DMS53 (cell line): Measurements from ENCODE around the gene FAR2.

Experiments used
- DNase-seq: peaks from one replicate; lab custom pipeline; 2025; lab: John Stamatoyannopoulos, UW

FAR2 gene

DNA sequence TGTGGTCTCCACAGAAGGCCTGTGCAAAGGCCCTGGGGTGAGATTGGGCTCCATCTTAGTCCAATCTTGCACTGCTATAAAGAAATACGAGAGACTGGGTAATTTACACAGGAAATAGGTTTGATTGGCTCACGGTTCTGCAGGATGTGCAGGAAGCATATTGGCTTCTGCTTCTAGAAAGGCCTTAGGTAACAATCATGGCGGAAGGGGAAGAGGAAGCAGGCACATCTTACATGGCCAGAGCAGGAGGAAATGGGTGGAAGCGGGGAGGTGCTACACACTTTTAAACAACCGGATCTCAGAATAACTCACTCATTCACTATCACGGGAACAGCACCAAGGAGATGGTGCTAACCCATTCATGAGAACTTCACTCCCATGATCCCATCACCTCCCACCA, 55.4 kb downstream of the FAR2 start:
- no peak for DNase-seq

DNA sequence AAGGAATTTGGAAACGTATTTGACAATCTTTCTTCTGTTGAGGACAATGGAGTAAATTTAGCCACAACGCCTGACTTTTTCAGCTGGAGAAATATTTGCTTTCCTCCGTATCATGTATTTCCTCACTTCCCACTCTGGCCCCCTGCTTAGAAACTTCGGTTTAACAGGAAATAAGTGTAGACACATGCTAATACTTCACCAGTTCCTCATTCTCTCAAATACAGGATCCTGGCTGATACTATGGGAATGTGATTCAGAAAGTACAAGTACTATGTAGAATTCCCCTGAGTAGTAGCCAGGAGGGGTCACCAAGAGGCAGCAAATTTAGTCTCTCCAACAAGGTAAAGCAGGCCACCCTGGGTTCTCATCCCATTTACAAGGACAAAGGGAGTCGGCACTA, 58.0 kb downstream of the FAR2 start:
- no peak for DNase-seq

DNA sequence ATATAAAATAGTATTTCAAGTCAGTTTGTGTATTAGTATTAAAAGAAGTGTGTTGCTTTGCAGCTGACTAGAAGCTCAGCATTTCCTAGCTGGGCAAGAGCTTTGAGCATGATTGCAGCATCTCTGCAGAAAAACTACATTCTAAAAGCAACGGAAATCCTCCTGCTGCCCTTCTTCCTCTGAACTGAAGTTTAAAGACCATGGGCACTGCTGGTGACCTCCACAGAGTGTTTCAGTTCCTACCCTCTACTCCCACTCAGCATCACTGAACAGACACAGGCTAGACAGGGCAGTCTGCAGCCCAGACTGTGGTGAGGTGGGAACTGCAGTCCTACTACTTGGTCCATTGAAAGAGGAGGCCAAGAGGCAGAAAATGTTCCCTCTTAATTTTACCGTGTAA, 59.0 kb downstream of the FAR2 start:
- no peak for DNase-seq

DNA sequence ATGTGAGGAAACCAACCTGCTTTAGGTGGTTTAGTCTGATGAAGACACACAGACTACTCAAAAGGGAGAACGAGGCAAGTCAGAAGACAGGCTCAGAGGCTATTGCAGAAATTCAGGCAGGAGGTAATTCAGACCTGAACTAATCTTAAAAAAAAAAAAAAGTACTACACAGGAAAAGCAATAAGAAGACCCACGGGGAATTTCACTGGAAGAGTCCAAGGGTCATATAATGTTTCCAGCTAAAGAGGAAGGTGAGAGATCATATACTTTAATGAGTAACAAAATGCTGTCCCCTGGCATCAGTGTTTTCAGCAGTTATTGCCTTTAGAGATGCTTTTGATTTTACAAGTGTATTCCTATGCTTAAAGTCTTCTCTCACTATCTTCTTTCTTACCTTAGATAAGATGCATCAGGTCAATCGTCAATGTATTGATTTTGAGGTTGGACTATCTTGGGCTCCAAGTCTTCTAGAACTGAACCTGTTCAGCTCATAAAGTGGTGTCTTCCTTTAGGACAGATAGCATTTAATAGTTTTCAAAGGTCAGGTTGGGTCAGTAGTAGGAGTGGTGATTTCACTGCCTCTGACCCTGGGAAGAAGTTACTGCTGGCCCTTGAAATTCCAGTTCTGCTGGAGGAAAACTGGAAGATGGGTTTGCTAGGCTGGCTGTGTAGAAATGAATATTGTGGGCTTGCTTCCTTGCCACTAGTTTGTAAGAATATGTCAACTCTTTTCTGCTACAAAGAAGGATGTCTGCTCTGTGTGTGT, 60.0 kb downstream of the FAR2 start:
- peak; percentile 15 for DNase-seq

DNA sequence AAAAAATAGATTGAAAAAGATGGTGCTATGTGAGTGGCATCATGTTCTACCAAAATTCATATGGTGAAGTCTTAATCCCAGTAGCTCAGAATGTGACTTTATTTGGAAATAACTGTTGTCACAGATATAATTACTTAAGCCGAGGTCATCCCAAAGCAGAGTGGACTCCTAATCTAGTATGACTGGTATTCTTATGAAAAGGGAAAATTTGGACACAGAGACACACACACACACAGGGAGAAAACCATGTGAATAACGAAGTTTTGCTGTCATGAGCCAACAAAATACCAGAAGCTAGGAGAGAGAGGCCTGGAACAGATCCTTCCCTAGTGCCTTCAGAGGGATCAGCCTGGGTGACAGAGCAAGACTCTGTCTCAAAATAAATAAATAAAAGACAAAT, 62.6 kb downstream of the FAR2 start:
- no peak for DNase-seq

DNA sequence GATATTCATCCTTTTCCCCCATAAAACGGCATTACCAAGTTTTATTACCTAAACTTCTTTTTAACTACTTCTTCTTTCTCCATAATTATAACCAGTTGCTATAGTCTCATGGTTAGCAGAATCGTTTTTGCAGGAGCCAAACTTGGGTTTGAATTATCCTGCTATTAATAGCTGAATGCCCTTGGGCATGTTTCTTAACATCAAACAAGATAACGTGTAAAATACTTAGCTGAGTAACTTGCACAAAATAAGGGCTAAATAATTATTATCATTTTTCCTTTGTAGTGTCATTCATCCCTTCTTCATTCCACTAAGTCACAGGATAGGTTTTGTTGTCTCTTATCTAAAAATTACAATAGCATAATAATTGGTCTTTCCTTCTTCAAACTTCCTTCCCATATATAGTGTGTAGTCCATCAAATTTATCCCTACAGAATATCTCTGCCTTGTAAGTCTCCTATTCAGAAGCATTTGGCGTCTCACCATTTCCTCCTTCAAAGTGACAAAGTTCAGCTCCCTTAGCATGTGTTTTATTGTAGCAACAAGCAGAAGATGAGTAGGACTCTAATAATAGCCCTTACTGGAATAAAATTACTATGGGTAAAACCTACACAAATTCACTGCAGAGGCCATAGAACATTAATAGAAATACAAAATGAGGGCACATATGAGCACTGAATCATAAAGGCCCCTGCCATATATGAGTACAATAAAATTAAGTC, 63.8 kb downstream of the FAR2 start:
- no peak for DNase-seq

DNA sequence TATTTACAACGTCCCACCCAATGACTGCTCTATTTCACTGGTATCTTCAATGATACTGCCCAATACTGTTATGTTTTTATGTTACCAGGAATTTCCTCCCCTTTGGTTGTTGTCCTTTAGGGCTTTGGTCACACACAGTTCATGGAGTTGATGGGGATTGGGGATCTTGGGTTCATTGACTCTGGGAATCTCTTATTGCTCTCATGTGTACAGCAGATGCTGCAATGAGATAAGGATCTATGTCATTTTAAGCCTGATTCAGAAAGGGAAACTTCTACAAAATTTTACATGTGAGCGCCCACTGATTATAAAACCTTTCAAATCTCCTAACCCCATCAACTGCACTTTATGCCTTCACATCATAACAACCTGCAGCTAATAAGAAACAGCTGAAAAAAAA, 67.2 kb downstream of the FAR2 start:
- no peak for DNase-seq

DNA sequence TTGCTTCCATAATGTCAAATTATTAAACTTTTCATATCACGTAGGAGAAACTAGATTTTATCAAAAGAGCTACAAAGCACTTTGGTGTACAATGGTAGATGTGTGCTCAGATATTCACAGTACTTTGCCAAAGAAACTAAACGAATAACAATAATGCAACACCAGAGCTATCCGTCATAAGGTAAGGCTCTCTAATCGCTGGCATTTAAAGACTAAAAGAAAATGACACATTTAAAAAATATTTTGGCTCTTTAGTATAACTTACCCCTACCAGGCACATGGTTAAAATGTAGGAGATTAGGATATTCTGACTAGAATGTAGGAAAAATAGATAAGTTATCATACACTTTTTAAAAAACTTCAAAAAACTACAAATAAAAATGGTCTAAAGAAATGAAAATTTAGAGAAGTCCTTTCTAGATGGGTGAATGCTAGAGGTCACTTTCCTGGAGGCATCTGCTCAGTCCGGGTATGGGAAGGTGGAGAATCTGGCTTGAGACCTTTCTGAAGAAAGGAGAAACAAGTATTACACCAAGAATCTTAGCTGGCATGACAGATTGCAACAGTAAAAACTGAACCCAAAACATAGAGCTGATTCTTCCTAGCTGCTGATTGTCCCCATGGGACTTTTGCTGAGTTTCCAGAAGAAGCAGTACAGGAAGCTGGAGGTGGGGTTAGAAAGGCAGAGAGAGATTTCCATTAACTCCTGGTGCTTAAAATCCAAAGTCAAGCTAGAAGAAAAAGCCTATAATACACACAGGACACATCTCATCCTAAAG, 67.9 kb downstream of the FAR2 start:
- DNase-seq = no peak

DNA sequence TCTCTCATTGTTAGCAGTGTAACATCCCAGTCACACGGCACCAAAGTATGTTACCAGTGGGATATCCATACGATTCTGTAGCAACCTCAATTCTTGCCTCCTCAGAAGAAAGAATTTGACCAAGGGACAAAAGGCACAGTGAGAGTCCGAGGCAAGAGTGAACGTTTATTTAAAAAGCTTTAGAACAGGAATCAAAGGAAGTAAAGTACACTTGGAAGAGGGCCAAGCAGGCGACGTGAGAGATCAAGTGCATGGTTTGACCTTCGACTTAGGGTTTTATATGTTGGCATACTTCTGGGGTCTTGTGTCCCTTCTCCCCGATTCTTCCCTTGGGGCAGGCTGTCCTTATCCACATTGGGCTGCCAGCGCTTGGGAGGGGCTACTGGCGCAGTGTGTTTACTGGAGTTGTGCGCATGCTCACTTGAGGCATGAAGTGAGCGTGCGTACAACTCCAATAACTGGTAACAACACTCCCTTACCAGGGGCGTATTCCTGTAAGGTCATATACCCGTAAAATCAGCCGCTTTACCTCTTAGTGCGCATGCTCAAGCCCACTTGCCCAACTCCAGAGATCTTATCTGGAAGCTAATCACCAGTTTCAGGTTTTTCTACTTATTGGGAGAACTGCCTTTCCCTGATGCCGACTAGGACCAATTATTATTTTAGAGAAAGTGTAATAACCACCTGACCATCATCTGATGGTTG, 71.7 kb downstream of the FAR2 start:
- DNase-seq = peak; percentile 92

DNA sequence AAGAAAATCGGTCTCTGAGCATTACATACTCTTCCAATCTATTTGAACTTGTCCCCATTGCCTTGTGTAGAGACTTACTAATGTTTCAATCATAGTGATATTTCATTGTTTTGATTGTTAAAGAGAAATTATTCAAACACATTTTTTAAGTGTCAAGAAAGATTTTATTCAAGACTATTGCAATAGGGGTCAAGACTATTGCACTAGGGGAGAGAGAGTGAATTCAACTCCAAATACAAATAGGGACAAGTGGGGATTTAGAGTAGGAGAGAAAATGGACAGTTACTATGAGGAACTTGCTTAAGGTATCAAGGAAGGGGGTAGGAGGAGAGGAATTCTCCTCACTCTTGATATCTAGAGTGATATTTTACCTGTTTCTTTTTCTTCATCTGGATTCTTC, 73.1 kb downstream of the FAR2 start:
- DNase-seq = no peak

DNA sequence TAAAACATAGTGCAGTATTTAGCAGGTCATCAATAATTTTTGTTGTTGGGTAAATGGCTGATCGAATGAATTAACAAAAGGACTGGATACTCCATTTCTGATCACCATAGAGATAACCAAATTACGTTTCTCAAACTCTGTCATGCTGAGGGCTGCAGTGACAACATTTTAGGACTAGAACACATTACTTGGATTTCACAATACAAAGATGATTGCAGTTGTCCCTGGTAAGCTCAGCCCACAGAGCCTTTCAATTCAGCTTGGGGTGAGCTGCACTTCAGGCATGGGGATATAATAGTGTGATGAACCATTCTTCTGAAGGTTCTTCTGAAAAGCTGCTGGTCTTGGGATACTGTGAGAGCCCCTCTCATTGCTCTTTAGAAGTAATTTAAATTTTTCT, 74.3 kb downstream of the FAR2 start:
- no peak for DNase-seq

DNA sequence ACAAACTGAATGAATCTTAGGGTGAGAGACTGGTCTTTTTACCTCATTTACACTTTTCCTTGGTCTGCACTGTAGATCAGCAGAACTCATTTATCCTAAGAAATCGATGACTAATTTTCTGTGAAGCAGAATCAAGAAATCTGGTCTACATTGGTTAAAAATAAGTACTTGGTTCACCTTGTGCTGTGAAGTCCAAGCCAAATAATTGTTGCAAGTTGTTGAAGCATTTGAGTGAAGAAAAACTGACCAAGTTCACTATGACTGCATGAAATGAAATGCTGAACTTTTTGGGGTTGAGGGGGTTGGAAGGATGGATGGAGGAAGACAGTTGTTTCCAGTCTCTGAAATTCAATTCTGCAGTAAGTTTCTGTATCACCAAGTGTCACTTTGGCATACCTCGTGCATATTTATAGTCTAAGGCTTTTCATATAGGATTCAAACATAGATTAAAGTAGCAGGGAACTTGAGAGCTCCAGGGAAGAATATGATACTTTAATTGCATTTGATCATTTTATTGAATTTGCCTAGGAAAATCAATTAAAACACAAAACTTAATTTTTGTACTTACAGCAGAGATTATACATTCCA, 75.0 kb downstream of the FAR2 start:
- DNase-seq = no peak

DNA sequence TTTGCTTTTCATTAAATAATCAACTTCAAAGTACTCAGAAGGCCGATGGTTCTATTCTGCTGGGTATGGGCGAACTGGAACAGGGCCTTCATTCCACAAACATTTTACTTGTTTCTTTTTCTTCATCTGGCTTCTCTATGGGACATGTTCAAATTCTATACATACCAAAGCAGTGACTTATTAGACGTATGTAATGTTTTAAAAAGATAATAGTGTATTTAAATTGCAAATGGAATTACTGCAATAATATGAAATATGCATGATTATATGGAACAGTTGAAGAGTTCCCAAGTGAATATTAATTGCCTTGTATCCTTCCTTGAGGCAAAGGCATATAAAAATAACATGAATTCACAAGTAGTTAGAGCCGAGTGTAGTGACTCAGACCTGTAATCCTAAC, 75.5 kb downstream of the FAR2 start:
- no peak for DNase-seq

DNA sequence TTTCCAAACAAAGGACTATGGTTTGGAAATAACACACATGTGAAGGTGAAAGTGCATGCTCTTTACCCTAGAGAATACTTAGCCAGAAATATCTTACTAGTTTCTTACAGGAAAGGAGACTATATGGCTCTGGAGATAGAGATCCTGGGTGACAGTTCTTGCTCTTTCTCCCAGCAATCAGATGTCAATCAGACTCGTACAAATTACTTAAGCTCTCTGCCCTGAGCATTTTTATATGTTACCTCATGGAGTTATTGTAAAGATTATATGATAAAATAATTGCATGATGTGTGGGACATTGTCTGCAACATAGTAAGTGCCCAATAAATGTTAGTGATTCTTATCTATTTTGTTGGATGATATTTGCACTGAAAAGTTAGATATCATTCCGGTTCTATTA, 76.8 kb downstream of the FAR2 start:
- DNase-seq = no peak

DNA sequence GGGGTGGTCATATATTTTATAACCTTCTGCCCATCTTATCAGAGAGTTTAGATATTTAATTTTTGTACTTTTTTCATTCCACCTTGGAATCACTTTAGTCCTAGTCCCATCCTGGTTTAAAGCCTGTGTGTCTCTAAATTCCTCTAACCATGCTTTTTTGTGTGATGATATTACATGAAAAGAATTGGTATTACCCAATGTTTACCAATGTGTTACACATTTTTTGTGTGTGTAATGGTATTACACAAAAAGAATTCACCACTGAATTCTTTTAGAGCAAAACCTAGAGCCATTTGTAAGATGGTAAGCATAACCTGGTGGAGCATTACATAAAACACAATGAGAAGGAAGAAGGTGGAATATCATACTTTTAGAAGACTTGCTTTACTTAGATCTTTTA, 77.5 kb downstream of the FAR2 start:
- DNase-seq = no peak

DNA sequence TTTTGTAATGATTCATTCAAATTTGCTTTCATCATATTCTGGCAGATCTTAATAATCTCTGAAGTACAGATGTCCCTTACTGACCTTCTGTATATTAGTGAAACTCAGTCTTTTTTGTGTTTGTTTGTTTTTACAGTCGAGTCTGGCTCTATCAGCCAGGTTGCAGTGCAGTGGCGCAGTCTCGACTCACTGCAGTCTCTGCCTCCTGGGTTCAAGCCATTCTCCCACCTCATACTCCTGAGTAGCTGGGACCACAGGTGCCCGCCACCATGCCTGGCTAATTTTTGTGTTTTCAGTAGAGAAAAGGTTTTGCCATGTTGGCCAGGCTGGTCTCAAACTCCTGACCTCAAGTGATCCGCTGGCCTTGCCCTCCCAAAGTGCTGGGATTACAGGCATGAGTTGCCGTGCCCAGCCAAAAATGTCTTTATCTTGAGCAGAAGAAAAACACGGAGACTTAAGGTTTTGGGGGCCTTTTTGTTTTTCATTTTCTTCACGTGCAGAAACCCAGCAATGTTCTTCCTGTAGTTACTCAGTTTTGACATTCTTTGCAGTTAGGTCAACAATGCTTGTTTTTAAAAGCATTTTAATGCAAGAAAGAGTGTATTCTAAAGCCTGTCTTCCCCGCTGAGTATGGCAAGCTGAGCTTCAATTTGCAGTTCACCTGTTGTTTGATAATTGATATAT, 79.5 kb downstream of the FAR2 start:
- DNase-seq = no peak

DNA sequence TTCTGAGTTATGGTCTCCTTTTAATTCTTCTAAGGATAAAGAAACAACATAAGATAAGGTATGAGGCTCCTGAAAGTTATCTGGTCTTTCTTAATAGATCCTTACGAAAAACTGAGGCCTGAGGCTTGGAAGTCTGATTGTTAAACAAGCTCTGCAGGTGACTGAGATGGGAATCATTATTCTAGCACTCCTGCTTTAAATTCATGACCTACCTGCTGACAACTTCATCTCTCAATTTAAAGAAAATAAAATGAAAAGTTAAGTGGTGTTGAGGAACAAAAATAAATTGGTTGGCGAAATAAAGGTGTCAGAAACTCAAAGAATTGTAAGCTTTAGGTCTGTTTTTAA, 80.1 kb downstream of the FAR2 start:
- no peak for DNase-seq

DNA sequence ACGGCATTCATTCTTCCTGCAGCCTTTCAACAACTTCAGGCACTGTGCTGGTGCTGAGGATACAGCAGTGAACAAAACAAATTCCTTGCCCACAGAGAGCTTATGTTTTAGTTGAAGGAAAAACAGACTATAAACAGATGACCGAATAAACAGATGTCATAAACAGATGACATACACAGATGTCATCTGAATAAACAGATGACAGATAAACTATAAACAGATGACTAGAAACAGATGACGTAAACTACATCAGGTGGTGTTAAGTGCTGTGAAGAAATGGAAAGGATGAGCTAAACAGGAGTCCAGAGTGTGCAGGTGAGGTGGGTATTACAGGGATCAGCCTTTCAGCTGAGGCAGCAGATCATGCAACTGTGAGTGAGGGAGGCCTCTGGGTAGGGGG, 80.9 kb downstream of the FAR2 start:
- peak; percentile 68 for DNase-seq

DNA sequence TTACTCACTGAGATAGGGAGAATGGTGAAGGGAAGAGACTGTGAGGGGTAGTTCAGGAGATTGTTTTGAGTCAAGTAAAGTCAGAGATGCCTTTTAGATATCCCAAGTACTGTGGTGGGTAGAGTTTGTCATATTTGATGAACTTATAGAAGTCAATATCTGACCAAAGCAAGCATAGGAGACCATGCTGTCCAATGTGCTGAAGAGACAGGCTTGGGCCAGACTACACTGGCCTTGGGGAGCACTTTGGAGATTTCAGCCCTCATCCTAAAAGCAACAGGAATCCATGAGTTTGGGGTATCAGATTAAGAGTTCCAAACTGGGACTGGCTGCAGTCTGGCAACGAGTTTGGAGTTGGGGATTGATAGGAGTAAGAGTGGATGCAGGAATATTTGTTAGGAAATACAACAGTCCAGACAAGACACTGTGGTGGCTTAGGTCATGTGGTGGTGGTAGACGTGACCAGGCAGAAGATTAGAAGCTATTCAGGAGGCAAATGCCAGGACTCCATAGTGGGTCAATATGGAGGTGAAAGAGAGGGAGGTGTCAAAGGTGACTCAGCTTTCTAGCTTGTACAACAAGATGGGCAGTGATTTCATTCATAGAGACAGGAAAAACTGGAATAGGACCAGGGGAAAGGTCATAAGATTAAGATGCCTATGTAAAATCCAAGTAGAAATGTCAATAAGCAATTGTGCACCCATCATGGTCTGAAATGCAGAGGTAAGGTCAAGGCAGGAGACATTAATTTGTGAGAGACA, 81.9 kb downstream of the FAR2 start:
- peak; percentile 59 for DNase-seq

DNA sequence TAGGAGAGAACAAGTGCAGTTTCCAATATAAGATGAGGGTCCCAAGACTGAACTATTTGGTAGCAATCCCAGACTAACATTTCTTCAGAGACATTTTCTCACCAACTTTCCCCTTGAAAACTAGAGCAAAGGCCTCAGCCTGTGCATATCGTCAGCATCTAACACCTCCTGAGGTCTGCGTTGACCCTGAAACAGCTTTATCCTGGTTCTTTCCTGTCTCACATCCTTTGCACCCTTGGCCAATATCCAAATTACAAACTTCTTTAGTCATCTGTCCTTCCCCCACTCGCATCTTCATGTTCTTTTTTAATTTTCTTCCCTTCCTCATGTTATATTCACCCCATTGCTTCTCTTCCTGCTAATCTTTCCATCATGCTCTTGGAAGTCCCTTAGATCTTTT, 83.0 kb downstream of the FAR2 start:
- DNase-seq = no peak

DNA sequence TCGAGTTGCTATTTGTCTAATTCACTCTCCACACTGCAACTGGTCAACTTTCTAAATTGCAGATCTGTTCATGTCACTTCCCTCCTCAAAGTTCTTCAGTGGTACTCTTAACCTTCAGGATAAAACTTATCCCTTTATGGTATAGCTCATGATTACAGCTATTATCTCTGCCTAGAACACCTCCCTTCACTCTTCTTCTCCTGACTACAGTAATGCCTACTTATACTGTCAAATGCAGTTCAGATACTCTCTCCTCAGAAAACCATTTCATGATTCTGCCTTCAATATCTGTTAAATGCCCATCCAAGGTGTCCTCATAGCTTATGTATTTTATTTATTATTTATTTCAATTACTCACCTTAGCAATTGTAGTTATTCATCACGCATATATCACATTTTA, 85.5 kb downstream of the FAR2 start:
- no peak for DNase-seq
